RPMI8226 (cell line): ENCODE results near the gene CLDN11.

ENCODE experiments used
- DNase-seq: peaks from one replicate; pipeline ENCODE4 v3.0.0-alpha.2; 2015

The CLDN11 gene

DNA sequence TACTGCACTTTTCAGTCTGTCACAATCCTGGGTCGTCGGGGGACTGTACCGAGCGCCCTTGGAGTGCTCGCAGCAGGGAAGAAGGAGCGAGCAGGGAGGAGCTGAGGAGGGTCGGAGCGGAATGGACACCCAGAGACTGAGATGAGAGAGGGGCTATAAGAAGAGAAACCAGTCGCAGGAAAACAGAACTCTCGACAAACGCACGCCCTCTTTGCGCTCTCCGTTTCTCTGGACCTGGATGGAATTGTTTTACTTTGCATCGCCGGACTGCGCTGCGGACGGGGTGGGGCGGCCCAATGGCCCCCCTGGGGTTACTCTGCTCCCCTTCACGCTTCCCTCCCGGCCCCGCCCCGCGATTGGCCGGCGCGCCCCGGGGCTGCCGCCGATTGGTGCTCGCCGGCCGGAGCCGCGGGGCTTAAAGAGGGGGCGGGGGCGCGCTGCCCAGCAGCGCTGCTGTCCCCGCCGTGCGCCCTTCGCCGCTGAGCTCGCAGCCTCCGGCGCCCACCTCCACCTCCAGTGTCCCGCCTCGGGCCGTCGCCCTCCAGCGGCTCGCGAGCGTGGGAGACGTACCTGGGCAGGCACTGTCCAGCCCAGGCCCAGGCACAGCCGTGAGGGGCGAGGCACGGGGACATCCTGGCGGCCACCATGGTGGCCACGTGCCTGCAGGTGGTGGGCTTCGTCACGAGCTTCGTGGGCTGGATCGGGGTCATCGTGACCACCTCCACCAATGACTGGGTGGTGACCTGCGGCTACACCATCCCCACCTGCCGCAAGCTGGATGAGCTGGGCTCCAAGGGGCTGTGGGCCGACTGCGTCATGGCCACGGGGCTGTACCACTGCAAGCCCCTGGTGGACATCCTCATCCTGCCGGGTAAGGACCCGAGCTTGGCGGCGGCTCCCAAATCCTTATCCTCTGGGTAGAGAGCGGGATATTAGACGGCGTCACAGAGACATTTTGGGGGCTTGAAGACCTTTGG is at the start of gene CLDN11:
Gene CLDN11, plus strand, starts transcription at position 447 of the 977 bp plus-strand sequence. Its CDS starts 199 bp downstream, at position 646.
- DNase-seq = no peak

DNA sequence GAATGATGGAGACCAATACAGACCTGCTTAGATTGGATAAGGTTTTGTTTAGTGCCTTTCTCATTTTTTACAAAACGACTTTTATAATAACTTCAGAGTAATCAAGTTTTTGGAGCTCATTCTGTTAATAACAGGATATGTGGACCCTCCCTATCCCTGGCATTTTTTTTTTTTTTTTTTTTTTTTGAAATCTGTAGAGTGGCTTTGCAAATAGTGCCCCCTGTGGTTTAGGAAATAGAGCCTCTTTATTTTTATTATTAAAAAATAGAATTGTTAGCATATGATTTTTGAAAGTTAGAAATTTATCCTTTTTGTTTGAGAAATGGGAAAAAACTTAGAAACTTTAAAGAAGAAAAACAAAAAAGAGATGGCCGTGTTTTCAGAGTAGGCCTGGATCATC is 49.7 kb upstream of the CLDN11 start:
- DNase-seq = no peak

DNA sequence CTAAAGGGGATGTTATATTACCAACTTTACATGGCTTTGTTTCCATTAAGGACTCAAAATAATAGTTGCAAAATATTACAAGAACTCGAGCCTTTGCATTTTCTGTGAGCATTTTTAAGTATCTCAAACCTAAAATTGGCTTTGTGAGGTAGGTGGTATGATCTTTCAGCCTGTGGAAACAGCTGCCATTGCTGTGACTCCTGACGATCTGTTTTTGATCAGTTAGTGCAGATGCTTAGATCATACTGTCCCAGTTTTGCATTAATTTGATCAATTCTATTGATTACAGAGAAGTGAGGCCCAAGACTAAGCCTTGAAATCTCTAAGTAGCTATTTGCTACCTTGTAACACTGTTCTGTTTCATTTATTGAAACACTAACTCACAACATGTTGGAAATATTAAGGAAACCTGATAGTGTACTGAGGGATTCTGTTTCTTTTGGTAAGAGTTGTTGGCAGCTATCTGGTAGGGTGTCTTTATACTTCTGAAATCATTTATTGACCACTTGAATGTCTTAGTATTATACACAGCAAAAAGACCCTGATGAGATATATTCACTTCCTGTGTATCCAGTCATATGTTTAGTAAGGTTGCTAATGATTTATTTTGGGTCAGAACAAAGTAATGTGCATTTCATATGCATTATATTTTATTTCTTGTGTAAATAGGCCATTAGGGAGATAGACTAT is 46.3 kb upstream of the CLDN11 start:
- no peak for DNase-seq

DNA sequence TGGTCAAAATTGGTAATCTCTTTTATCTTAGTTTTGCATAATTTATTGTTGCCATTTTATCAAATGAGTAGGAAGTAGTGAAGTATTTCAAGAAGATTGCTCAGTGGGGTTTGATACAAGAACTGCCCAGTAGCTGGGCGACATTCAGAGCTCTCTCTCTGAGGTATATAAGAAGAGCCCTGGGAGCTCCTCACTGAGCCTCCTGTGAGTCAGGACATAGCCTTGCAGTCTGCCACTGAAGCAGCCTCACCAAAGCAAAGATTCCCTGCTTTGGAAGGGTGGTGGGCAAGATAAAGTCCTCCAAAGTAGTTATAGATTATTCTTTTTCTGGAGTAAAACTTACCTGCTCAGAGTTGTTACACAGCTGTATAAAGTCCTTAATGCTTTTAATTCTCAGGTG is 35.1 kb upstream of the CLDN11 start:
- no peak for DNase-seq

DNA sequence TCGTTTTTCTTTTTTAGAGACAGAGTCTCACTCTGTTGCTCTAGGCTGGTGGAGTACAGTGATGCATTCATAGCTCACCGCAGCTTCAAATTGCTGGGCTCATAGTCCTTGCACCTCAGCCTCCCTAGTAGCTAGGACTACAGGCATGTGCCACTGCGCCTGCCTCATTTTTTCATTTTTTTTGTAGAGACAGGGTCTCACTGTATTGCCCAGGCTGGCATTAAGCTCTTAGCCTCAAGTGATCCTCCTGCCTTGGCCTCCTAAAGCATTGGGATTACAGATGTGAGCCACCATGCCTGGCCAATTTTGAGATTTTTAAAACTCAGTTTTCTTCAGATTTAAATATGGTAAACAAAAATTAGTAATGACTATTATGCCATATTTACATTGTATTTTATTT is 32.2 kb upstream of the CLDN11 start:
- no peak for DNase-seq

DNA sequence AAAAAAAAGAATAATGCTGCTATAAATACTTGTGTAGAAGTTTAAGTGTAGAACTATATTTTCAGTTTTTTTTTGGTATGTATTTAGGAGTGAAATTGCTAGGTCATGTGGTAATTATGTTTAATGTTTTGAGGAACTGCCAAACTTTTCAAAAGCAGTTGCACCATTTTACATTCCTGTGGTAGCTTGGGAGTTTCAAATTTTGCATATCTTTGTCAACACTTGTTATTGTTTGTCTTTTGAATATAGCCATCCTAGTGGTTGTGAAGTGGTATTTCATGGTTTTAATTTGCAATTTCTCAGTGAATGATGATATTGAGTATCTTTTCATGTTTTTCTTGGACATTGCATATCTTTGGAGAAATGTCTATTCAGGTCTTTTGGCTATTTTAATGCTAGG is 30.7 kb upstream of the CLDN11 start:
- DNase-seq = no peak

DNA sequence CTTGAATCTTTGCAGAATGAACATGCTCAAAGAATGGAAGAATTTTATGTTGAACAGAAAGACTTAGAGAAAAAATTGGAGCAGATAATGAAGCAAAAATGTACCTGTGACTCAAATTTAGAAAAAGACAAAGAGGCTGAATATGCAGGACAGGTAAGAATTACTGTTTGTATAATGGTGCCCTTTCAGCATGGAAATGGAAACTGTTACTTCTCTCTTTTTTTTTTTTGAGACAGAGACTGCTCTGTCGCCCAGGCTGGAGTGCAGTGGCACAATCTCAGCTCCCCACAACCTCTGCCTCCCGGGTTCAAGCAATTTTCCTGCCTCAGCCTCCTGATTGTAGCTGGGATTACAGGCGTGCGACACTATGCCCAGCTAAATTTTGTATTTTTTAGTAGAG is 27.6 kb upstream of the CLDN11 start:
- no peak for DNase-seq

DNA sequence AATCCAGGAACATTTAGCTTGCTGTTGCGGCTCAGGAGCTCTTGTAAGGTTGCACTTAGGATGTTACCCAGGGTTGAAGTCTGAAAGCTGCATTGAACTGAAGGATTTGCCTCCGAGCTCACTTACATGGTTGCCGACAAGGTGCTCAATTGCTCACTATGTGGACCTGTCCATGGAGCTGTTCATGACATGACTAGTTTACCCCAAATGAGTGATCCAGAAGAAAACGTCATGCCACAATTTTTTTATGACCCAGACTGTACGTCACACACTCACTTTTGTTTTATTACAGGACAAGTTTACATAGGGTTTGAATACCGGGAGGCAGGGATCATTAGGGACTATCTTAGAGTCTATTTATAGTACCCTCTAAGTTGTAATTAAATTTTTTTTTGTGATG is 21.0 kb upstream of the CLDN11 start:
- DNase-seq = no peak

DNA sequence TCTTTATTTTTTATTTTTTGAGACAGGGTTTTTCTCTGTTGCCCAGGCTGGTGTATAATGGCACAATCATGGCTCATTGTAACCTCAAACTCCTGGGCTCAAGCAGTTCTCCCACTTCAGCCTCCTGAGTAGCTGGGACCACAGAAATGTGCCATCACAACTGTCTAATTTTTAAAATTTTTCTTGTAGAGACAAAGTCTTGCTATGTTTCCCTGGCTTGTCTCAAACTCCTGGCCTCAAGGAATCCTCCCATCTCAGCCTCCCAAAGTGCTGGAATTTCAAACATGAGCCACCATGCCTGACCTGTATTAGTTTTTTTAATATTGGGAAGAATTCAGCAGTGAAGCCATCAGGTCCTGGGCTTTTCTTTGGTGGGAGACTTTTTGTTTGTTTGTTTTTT is 13.6 kb upstream of the CLDN11 start:
- no peak for DNase-seq

DNA sequence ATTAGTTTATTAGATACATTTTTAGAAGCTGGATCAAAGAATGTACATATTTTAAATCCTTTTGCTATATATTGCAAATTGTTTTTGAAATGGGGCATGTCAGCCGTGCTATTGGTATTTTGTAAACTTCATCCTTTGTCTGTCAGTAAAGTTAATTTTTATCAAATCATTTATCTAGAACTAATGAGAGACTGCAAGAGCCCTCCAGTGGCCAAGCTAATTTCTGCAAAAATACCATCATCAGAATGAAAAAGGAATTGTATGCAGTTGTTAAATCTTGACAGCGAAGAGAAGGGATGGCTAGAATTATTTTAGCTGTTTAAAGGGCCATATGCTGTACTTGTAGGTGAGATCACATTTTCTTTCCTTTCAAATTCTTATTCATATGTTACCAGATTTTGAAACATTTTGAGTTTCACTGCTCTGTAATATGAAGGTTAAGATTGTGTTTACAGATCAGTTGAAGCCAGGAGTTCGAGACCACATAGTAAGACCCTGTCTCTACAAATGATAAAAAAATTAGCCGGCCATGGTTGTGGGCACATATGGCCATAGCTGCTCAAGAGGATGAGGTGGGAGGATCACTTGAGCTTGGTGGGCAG is 8.1 kb upstream of the CLDN11 start:
- DNase-seq = peak; percentile 64

DNA sequence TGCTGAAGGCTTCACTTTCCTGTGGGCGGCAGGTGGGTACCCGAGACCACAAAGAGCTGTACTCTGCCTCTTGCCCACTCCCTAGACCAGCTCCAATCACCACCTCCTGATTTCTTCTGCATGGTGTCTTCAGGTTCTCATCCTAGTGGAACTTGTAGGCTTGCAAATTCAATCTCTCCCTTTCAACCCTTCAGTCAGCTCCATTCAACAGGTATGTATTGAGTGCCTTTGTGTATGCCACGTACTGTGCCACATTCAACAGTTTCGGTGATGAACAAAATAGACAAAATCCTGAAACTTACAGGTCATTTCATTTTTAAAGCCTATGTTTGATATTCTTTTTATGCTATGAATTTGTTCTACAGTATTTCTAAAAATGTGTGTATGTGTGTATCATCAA is 5.4 kb upstream of the CLDN11 start:
- DNase-seq = no peak

DNA sequence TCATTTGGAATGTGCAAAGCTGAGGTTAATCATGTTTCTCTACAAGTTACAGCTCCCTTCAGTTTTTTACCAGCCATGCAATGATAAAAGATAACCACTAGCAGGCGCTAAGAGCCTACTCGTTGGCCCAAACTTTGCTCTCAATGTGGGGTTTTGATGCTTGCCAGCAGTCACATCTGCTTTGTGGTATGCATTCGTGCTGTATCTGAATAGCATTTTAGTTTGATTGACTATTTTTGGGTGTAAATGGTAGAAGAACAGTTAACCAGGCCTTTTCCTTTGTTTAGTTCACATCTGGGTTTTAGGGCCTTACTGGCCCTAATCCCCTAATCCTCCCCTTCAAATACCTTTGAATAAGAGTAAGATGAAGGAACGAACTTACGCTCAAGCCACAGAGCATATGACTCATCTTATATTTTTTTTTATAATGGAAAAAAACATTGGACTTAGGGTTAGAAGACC is 4.4 kb upstream of the CLDN11 start:
- peak; percentile 78 for DNase-seq

DNA sequence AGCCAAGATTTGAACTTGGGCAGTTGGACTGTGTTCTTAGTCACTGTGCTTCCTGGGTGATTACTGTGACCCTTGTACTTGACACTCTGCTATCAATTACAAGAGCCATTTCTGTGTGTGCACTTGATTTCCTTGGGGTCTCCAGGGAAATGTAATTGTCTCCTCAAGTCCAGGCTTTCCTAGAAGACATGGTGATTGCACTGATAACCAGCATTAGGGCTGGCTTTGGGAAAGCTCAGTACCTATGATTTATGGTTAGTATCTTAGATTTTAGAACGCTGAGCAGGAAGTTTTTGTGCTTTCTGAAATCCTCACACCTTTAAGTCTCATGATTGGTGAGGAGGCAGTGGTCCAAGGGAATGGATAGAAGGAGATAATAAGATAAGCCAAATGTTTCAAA is 1.6 kb upstream of the CLDN11 start:
- no peak for DNase-seq

DNA sequence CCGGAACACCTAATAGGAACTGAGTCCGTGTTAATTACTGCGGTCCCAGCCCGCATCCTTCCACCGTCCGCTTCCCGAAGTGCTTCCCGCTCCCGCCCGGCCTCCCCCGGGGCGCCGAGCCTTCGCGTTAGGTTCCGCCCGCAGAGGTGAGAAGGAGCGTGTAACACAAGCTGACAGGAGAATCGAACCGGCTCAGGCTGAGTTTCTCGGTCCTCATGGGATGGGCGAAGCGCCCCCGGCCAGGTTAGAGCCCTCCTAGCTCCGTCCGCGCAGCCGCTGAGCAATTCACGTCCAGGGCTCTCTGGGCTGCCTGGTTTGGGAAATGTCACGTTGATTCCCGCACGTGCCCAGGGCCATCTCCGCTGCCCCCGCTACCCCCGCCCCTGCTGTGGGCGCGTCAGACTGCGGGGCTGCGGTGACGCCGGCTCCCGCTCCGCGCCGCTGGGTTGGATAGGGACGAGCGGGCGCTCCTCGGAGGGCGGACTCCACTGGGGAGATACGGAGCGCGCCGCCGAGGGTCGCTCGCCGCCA is 954 bp downstream of the CLDN11 start:
- DNase-seq = no peak

DNA sequence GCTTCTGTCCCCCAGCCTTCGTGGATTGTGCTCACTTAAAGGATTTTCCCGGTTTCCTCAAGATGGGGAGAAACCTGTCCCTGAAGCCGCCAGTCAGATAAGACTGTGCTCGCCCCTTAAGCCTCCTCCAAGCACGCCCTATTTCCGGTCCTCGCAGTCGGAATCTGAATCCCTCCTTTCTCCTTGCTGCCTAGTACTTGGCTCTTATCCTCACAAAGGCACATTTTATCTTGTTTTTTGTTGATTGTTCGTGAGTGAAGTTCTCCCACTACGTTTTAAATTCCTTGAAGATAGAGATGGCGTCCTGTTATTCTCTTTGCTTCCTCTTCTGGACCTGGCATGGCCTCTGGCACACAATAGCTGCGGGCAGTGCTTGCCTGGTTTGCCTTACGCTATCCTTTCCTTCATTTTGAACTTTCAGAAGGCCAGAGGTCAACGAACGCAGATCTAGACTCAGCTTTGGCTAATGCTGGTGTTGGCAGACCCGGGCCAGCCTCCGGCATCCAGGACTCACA is 1.7 kb downstream of the CLDN11 start:
- no peak for DNase-seq

DNA sequence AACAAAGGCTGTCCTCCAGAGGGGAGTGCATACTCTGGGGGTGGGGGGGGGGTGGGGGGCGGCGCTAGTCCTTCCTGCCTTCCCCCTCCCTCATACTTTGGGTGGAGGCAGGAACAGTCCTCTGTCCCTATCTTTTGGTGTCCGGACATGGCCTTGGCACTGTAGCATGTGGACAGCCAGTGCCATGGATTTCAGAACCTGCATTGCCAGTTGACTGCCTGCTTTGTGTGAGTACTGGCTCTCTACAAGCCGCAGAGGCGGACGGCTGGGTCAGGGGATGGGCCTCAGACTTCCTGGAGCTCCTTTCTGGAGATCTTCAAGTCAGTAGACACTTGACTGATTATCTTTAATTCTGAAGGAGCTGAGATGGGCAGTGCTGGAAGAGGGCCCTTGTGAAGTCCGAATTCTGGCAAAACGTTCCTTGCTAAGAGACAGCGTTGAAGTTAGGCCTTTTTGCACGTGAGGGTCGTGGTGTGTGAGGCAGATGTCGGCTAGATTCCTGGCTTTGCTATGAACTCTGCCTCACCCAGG is 2.5 kb downstream of the CLDN11 start:
- no peak for DNase-seq

DNA sequence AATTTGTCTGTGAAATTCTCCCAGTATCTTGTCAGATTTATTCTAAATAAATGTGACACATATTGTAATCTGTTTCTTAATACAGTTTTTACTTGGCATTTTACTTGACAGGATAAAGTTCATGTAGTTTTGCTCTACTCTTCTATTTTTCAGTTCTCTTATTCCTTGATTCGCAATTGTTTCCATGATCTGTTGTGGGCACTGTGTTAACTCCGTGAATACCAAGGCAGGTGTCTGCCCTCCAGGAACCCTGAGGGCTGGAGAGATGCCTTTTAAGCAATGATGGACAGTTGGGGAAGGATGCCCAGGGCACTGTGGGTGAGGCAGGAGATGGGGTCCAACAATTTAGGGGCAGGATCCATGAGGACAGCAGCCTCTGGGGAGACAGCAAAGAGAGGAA is 3.1 kb downstream of the CLDN11 start:
- DNase-seq = no peak

DNA sequence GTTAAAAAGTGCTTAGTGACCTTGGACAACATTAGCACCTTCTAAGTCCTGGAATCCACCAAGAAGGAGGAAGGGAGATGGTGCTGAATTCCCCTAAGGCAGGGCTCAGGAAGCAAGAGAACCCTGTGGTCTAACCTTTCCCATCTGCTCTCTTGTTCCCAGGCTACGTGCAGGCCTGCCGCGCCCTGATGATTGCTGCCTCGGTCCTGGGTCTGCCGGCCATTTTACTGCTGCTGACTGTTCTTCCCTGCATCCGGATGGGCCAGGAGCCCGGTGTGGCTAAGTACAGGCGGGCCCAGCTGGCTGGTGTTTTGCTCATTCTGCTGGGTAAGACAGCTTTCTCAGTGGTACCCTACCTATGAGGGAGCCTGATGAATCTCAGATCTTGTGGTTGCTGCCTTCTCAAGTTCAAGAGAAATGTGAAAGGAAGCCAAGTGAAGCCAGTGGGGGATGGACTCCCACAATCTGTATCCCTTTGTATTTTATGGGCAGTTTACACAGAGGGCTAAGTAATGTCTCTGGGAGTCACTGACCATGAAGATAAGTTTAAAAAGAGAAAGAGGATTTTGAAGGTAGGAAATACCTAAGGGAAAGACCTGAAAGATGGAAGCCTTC is 4.4 kb downstream of the CLDN11 start:
- DNase-seq = no peak

DNA sequence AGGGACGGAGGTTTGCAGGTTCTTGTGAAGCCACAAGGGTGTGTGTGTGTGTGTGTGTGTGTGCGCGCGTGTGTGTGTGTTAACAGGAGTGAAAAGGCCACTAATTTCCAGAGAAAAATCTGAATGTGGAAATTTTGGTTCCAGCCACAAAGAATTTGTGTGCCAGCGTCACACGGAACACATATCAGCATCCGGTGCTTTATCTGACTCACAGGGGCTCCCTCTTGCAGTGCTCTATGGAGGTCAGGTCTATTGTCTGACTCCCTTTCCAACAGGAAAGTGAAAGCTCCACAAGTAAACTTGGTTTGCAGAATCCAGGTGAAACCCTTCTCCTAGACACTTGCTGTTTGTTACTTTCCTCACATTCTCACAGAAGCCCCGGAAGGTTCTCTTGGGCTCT is 6.2 kb downstream of the CLDN11 start:
- no peak for DNase-seq

DNA sequence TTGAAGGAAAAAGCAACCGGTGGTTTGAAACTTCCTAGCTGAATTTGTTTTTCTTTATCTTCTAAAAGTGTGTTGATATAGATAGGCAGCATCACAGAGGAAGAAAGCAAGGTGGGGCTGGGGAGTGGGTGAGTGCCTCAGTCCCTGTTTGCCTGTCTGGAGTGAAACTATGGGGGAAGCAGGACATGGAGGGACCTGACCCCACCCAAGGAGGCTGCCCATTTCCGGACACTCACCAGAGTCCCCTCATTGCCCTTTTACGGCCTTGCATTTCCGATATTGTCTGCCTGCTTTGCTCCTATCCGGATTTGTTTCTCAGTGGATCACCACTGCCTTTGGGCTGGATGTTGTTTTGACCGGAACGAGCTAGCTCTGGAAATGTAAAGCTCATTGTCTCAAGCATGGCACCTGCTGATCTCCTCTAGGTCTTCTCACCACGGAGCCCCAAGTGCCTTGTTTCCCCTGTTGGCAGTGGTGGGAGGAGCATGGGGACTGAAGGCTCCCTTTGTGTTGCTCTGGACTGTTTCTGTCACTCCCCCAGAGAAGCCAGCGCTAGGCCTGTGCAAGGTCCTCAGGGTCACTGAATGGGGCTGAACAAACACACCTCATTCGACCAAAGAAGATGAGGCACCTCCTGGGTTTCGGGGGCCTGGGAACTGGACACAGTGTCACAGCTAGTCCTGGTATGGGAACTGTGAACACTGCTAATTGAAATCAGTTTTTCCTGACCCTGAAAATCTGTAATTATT is 7.0 kb downstream of the CLDN11 start:
- no peak for DNase-seq

DNA sequence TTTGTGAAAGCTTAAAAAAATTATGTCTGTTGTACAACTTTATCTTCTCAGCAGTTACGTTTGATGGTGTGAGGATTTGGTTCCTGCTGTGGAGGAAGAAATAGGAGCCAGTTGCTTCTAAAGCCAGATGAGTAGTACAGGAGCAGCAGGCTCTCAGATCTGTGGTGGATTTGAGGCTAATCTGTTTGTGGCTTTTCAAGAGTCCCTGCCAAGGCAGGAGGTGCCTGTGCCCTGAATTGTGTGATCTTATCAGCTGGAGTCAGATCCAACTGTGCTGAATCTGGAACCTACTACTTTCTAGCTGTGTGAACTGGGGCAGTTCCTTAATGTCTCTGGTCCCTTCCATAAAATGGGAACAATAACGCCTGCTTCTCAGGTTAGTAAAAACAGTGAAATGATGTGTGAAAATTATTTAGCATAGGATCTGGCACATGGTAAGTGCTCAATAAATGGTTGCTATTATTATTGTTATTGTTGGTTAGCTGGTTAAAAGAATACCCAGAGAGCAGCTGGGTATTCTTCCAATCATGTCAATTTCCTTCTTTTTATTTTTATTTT is 7.7 kb downstream of the CLDN11 start:
- DNase-seq = no peak
